NCI-H146 (cell line): ENCODE measurements around the gene UBE2QL1.

Source experiments
- DNase-seq: peaks from one replicate; lab custom pipeline; 2025; lab: John Stamatoyannopoulos, UW

The UBE2QL1 gene

DNA sequence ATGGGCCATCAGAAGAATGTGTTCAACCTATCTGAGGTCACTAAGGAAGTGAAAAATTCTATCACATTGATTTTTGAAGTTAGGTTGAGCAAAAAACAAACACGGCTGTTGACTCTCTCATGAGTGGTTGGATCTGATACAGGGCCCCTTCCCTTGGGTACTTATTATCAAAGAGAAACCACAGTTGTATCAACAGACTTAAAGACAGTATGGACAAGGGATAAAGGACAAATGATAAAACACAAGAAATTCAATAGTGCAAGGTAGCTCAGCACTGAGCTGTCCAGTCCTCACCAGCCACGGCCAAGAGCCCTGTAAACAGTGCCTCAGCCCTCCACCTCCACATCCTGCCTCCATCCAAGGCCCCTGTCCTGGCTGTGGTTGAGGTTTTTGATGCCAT, 86.9 kb downstream of the UBE2QL1 start:
- peak; percentile 9 for DNase-seq

DNA sequence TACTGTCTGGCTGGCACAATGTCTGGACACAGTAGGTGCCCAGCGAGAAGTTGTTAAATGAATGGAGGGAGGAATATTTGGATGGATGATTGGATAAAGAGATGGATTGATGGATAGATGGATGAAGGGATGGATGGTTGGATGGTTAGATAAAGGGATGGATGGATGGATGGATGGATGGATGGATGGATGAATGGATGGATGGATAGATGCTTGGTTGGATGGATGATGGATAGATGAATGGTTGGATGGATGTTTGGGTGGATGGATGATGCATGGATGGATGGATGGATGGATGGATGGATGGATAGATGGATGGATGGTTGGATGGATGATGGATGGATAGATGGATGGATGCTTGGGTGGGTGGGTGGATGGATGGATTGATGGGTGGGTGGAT, 90.4 kb downstream of the UBE2QL1 start:
- DNase-seq: no peak

- no peak for DNase-seq
Observed at GRCh38 chr5:6540111-6540827, 91.6 kb downstream of the UBE2QL1 start.

DNA sequence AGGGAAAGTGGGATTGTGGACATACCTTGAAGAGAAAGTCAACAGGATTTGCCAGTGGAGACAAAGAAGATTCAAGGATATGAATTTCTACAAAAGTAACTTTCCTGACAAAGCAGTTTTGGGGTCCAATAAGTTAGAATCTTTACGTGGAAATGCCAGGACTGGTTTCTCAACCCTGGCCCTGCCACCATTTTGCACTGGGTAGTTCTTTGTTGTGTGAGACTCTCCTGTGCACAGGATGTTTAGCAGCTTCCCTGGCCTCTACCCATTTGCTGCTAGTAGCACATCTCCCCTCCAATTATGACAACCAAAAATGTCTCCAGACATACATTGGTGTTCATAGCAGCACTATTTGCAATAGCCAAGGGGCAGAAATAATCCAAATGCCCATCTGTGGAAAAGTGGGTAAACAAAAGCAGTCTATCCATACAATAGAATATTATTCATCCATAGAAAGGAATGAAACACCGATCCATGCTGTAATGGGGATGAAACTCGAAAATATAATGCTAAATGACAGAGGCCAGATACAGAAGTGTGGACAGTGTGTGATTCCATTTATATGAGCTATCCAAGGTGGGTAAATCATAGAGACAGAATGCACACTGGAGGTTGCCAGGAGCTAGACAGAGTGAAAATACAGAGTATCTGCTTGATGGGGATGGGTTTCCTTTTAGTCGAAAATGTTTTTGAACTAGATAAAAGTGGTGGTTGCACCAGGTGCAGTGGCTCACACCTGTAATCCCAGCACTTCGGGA, 92.8 kb downstream of the UBE2QL1 start:
- DNase-seq: peak; percentile 23

DNA sequence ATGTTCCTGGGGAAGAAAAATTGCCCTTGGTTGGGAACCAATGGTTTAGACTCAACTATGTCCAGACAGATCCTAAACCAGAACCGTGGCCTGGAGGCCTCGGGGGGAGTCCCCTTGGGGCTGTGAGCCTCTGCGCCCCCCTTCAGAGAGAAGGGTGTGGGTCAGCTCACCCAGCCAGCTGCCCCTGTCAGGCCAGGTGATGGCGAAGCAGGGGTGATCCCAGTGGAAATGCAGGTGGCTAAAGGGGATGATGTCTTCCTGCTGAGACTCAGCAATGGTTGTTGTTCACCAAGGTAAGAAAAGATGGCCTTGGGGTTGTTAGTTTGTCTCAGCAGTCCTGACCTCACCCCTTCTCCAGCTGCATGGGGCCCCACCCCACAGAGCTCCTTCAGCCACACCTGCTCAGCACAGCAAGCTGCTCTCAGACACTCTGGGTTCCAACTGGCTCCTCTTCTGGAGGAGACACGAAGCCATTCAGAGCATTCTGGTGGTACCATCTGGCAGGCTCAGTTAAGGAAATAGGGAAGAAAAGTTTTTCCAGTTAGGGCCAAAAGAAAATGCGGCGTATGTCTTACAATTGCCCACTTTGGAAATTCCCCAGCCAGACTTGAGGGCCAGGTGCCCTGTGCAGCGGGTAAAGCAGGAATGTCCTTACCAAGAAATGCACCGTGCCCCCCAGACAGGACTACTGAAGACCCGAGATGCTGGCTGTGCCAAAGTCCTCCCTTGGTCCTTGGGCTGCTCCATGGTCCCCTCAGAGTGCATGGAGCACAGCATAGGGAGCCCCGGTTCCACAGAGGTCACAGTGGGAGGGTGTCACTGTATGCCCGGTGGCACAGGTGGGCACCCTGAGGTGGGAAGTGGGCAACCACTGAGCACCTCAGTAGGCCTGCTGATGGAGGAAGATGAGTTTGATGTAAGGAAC, 94.0 kb downstream of the UBE2QL1 start:
- DNase-seq: peak; percentile 89

- no peak for DNase-seq
Observed at GRCh38 chr5:6543346-6543730, 94.7 kb downstream of the UBE2QL1 start.

DNA sequence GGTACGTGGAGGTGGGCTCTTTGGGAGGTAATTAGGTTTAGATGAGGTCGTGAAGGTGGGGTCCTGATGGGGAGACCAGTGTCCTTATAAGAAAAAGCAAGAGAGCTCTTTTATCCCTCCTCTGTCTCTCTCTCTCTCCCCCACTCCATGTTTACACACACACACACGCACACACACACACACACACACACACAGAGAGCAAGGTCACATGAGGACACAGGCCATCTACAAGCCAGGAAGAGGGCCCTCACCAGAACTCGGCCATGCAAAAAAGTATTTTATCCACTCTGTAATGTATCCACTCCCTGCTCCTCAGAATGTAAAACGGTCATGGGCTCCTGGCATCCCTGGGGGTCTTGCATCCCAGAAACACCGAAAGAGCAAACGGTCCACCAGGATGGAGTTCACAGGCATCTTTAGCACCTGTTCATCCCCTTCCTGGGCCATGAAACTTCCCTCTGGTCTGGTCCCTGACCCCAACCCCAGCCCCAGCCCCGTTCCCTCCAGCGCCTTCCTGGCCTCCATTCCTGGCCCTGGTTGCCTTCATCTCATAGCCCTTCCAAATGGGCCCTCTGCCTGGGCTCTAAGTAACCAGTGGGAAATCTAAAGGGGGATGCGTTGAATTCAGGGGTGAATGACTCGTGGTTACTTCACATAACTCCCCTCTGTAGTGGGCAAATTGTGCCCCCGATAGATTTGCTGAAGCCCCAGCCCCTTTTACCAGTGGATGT, 95.3 kb downstream of the UBE2QL1 start:
- peak; percentile 40 for DNase-seq
